GM18873 (cell line): ENCODE results near the gene KCNIP4.

ENCODE experiments used
- ATAC-seq: cut with Tn5 transposase; IDR thresholded peaks from one replicate; pipeline ENCODE4 v1.9.1; 2021; ENCODE audit warnings: mild to moderate bottlenecking, moderate library complexity, moderate number of reproducible peaks; ENCODE audit not compliant: unreplicated experiment, low FRiP score

Gene KCNIP4

DNA sequence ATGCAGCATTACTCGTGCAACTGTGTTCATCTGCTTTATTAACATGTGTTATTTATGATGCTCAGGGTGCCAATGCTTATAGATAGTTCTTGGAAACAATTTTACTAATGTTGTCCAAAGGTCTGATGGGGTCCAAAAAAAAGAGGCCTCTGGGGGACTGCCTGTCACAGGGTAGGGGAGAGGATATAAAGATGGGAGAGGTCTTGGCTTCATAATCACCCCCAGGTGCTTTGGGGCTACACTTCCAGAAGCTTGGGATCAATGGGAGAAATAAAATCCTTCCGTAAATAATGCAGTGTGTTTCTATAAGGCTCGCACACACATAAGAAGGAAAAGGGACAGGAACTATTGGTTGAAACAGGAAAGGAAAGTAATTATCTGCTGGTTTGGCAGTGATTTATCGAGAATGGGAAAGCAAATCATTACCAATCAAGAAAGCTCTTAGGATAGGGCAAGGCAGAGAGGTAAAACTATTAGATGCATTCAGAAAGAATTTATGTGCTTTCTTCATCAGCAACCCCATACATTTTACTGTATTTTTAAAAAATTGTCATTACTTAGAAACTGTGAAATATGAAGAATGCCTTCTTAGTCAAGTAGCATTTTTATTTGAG, 677.0 kb downstream of the KCNIP4 start:
- ATAC-seq: no peak

DNA sequence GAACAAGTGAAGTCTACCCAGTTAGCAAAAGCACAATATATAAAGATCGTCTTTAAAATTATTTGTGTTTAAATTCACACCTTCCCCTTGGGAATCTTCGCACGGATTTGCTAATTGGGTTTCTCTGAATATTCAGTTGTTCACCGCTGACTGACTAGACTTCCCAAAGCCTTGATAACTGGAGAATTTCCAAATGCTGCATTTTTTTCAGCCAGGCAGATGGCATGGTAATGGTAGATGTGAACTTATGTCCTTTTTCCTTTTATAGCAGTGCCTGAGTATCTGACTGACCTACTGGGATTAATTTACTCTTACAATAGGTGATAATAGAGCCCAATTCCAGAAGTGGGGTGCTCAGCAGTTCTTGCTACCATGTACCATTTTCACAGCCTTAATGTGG, 700.2 kb downstream of the KCNIP4 start:
- ATAC-seq: no peak

DNA sequence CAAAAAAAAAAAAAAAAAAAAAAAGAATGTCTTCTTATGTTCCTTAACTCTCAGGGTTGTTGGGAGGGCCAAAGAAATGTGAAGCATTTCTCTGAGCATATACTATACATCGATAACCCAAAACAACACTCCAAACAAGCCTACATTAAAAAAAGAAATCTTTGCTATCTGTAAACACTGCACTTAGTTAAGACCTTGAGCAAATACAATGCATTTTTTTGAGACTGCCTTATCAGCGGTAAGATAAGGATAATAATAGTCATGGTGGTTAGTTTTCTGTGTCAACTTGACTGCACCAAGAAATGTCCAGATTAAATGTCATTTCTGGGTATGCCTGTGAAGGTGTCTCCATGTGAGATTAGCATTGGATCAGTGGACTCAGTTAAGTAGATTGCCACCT, 706.4 kb downstream of the KCNIP4 start:
- ATAC-seq: no peak

DNA sequence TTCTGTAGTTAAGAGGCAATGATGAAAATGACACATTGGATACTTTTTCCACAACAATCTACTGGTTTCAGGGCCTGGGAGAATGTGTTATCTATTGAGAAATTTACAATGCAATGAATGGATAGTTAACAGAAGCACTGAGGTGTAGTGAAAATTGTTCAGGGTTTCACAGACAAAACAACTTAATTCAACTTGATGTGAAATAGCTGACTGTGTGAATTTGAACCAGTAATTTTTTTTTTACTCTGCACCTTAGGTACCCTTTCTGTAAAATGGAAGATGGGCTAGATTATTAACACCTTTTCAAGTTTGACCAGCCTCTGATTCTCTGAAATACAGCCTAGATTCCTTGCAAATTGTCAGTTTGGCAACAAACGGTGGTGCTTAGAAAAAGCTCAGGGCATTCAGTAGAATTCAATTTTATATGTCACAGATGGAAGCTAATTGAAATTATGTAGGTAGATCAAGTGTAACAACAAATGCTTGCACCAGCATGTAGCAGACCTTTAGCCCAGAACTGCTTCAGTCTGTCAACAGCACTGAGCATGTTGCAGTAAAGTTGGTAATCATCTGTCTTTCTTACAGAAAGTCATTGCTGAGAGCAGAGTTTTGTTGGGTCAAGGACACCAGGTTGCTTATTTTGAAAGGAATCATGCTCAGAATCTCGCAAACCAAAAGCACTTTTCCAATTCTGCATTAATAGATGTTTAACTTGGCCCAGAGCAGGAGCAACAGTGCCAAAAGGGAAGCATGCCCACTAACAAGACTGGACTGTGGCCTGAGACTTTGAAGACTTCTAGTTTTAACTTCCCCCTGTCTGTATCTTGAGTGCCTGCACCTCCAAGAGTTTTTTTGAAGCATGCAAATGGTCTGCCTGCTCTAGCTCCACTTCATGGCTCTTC, 721.7 kb downstream of the KCNIP4 start:
- ATAC-seq: no peak

DNA sequence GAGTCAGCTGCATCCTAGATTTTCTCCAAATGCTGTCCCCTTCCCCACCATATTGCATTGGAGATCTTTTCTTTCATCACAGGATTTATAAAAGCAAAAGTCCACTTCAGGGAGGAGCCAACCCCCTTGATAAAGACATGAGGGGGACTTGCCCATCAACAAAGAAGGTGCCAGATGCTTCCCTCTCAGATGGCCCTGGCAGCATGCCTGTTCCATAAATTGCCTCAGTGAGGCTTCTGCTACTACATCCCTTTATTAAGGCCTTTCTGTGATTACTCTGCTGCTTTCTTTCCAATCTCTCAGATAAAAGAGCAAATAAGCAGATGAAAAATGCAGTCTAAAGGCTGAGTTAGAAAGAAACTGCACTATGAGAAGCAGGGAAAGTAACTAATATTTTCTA, 736.7 kb downstream of the KCNIP4 start:
- no peak for ATAC-seq

DNA sequence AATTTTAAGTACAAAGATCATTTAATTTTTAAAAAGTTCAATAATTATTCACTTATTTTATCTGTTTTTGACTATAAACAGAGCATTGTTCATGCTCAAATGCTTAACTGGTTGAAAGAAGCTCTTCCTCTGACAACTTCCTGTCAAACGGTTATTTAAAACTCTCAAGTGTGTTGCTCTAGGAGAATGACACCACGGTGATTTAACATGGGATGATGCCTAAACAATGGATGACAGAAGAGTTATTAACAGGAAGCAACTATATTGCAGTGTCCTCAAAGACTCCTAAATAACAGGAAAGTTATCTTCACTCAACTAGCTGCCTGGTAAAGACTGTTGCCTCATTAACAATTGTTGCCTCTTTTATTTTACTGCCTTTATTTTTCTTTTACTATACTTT, 738.7 kb downstream of the KCNIP4 start:
- ATAC-seq: no peak

DNA sequence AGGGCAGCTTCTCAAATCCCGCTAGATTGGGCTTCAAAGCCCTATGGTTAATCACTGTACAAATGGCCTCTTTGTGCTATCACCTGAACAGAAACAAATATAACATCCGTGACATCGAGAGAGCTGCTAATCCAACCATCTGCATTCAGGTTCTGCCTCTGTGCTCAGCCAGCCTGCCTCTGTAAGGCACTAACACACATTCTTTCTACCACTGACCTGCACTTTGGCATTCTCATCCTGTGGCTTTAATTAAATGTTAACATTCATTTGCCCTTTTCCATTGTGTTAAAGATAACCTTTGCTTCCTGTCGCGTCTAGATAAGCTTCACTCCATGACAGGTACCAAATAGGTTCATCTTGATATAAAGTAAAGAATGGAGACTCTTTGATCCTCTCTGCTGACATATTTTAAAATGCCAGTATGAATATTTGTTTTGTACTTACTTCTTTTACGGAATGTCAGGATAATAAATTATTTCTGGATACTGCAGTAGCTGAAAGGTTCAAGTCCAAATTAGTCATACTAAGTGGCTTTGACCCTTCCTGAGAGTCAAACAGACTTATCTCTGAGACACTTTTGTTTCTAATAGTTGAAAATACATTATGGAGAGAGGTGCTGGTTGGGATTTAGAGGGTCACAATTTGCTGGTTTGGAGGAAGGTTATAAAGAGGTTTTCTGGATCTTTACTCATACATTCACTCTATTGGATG, 742.6 kb downstream of the KCNIP4 start:
- no peak for ATAC-seq

DNA sequence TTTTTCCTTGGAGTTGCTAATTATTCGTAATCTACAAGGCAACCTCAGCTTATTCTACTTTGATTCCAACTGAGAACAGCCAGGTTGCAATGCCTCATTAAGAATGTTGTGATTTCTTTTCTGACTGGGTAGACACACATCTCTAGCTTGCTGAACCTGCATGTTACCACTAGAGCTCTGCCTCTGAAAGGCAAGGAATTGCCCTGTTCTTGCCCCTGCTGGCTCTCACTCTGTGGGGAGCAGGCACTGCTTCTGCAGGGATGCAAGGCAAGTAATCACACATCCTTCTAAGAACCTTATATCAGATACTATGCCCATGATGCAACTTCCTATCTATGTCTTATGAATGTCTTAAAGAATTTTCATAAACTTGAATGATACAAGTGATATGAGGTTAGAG, 745.2 kb downstream of the KCNIP4 start:
- no peak for ATAC-seq

DNA sequence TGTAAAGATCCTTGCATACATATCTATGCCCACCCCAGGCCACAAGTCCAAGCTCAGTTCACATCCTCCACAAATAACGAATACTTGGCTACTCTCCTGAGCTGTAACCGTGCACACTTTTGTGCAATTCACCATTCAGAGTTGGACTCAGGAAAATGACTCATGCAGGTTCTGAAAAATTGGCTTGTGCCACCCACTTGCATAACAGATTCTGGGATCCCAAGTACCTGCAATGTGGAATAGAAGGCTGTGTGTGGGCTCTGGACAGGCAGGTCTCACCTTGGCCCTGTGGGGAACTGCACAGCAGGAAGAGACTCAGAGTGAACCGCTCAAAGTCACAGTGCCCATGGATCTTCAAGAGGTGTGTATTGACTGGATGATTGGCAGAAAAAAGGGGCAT, 745.6 kb downstream of the KCNIP4 start:
- ATAC-seq: no peak

DNA sequence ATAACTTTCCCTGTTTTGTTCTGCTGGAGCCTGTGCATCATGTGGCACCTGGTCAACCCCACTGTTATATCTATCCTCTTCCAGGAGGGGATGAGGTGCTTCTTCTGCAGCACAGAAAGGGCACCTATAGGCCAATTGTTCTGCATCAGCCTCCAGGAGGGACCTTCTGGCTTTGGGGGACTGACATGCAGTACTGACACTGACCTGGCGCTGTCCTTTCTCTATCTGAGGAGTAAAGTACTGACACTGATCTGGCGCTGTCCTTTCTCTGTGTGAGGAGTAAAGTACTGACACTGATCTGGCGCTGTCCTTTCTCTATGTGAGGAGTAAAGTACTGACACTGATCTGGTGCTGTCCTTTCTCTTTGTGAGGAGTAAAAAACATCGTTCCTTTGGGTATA, 749.9 kb downstream of the KCNIP4 start:
- no peak for ATAC-seq

DNA sequence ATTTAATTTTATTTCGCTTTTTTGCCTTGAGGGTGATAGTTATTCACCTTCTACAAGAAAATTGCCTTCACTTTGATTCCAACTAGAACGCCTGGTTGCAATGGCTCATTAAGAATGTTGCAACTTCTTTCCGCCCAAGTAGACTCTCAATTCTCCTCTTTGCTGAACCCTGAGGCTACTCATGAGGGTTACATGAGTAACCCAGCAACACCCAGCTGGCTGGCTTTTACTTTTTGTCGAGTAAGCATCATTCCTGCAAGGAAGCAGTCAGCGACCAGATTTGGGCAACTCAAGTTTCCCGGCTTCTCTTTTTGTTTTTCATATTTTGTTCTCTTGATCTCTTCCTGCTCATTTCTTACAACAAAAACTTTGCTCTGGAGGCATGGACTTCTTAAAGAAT, 752.9 kb downstream of the KCNIP4 start:
- ATAC-seq: no peak

DNA sequence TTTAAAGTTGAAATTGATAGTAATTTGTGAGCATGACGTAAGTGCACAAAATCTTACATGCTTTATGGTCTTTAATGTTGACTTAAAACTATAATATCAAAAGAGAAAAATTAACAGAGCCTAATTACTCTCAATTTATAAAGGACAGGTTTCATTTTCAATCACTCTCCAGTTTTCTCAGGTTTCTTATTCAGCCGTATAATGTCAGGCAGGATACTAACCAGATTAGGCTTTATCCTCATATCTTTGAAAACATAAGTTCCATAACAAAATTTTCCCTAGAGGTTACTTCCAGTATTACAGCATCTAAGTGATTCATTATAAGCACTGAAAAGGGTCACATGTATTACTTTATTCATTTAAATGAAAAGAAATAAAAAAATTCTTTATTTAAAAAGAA, 756.2 kb downstream of the KCNIP4 start:
- no peak for ATAC-seq

DNA sequence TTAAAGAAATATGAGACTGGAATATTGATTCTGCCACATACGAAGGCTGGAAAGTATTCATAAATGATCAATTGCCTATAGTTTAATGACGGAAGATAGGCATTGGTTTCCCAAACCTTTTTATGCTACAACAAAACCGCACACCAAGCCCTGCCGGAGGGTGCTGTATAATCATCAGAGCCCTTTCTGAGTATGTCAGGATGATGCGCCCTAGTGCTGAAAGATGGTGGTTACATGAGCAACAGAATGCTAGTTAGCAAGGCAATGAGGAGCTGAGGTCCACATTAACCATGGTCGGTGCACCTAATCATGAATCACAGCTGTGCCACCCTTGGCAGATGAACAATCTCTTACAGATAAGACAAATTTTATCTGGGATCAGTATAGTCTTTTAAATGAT, 757.3 kb downstream of the KCNIP4 start:
- no peak for ATAC-seq

DNA sequence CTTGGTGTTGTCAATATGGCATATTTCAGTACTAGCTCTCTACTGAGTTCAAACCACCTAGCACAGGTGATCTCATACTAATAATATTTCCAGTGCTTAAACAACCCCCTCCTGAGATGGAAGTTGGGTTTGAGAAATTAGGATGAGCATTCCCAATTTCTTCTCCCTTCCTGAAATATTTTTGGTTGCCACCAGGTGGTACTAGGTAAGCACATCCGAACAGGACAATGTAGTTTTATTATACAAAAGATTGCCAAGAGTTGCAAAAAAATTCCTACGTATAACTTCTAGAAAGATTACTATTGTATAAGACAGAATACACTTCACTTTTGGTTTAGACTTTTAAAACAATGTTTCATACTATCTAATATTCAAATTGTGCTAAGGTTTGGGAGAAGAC, 763.8 kb downstream of the KCNIP4 start:
- ATAC-seq: no peak

DNA sequence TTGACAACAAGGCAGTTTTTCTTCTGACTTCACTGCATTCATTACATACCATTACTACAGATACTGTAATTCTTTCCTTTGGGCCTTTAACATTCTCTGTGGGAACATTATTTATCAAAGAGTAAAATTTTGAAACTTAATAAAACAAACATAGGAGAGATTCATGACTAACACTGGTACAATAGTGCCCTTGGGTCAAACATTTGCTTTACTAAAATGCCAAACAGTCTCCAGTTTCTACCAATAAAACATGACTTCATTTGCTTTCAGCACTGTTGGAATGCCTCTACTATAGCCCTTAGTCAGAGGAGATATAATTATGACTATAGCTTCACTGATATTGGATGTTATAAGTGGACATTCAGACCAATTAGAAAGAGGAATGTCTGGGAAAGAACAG, 766.9 kb downstream of the KCNIP4 start:
- no peak for ATAC-seq

DNA sequence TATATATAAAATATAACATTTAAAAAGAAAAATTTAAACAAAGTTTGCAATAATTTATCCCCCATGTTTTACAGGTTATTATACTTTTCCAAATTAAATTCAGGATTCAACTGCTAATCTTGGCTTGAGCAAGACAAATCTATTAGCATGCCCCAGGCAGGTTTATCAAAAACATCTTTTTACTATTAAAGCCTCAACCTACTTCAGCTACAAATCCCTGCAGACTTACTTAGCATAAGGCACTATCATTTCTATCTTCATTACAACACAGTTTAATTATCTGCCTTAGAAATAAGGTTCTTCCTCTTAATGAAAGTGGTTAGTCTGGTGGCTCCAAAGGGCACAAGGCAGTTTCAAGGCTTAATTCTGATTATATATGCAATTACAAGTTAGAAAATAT, 770.7 kb downstream of the KCNIP4 start:
- no peak for ATAC-seq

DNA sequence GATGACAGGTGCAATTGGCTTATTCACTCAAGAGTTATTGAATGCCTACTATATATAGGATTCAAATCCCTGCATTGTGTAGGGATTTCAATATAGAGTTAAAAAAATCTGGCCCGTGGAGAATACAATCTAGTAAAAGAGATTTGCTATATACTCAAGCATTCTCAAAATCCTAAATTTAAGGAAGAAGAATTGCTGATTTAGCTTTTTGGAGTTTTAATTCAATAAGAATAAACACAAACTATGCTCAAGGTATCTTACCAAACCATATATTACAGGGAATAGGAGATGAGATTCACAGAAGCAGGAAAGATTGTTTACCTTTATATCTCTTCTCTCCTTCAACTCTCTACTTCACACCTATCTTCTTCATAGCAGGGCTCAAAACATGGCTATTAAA, 771.5 kb downstream of the KCNIP4 start:
- ATAC-seq: no peak

DNA sequence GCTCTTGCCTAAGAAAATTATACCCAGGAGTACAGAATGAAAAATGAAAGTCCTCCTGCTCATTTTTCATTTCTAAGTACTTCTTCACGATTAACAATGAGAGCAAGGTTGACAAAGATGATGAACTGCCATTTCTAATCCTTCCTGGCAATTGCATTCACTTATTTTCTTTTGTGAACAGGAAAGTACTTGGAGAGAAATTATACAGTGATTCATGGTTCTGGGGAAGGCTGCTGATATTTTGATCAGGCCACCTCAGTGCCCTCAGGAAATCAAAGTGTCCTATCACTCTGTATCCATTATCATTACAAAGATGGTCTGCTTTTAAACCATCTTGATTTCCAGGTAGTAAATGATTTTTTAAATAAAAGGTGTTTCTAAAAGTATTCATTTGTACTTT, 780.9 kb downstream of the KCNIP4 start:
- ATAC-seq: no peak

DNA sequence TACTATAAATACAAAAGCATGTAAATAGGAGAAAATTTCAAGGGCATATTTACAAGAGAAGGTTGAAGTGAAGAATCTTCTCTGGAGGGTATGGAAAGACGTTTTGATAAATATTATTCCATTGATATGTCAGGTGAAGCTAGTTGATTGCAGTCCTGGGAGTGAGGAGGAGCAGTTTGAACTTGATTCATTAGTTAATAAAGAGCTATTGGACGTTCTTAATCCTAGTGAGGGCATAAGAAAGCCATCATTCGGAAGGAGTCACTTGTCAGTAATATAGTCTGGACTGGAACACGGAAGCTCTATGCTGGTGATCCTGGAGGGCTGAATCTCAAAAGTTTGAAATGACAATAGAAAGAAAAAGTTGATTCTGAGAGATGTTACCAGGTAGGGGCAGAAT, 793.2 kb downstream of the KCNIP4 start:
- ATAC-seq: no peak

DNA sequence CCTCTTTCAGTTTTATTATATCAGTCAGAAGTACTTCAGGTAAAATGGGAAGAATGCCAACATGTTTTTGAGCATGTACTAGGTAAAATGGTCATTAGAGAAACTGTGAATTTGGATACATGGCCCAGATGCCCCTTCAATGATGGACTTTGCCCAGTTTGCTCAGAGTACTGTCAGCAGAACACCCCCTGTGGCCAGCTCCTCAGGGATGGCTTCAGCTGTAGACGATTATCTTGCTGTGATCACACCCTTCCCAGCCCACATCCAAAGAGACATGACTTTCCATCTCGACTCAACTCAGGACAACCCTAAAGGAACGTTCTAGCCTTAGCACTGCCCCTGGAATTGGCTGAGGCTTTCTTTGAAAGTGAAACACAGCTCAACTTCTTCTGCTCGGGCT, 809.2 kb downstream of the KCNIP4 start:
- ATAC-seq: no peak

DNA sequence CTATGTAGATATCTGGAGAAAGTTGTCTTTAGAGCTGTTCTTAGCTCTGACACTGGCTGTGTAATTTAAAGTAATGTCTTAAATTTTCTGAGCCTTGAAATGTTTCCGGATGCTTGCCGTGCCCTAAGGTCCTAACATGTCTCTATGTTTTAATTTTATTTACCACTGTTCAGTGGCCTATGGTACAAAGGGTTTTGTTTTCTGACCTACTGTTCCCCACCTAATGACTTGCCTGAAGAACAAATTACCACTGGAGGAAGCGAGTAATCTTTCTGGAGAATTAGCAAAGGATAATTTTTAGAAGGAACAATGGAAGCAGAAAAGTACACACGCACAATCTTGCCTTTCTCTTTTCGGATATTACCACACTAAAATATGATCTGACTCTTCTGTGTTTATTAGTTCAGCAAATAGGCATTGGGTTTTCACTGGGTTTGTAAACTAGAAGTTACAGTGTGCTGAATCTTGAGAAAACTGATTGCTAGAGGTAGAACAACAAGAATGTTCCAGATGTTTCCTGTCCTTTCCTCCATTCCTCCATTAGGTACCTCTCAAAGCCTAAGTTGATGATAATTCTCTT, 812.4 kb downstream of the KCNIP4 start:
- no peak for ATAC-seq
